ENCODE results near the gene TNS3.

- TF ChIP-seq EZH2 (IDR thresholded peaks at IDR 0.05) (no peak), FOXP2 (optimal IDR thresholded peaks at IDR 0.05; ENCODE audit: control extremely low read depth, extremely low read length, insufficient read depth) (no peak)
Observed at GRCh38 chr7:47394216-47394615, 187.7 kb downstream of the TNS3 start.
